HG03175 (cell line): ENCODE data around the gene GABRR1.
"Not testable (repeated sequence)": the region's sequence is repeated elsewhere in the genome, so short reads cannot be mapped to it uniquely, and the experiment has no call there.

Experiments
- ATAC-seq: cut with Tn5 transposase; IDR thresholded peaks from one replicate; pipeline ENCODE4 v1.9.1; 2021; ENCODE audit warnings: mild to moderate bottlenecking, moderate library complexity; ENCODE audit not compliant: unreplicated experiment

Gene GABRR1

DNA sequence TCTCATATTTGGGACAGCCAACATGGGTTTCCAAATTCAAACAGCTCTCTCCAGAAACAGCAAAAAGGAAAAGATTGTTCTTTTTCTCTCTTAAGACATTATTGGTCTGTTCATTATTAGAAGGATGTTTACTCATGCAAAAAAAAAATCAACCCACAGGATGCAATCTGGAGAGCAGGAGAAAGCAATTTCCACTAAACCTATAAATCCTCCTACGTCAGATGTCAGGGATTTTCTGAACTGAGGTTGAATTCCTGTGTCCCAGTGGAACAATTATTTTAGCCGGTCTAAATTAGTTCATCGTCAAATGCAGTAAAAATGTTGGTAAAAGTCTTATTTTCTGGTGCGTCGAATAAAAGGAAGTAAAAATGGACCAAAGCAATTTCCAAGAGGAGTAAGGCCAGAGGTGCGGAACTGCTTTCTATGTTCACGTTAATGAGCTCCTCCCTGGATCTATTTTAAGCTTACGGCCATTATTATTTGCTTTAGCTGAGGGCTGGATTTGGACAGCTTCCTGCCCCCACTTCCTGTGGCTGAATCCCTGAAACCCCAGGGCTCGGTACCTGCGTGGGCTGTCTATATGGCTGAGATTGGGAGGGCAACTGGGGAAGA, at the start of gene GABRR1:
GABRR1 (minus strand) TSS at position 60 of the 612 bp plus-strand sequence; CDS start at position 24, 36 bp downstream.
- ATAC-seq = no peak

DNA sequence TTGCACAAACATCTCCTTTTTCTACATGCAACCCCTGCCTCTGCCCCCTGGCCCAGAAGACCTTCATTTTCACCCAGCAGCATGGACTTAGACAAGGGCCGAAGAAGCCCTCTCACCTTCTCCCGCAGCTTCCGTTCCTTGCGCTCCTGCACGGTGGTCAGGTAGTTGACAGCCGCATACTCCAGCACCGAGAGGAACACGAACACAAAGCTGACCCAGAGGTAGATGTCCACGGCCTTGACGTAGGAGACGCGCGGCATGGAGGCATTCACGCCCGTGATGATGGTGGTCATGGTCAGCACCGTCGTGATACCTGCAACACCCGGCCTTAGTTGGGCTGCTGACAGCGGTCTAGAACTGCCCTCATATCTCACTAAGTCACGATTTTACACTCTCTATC, 47.1 kb upstream of the GABRR1 start:
- ATAC-seq = no peak

DNA sequence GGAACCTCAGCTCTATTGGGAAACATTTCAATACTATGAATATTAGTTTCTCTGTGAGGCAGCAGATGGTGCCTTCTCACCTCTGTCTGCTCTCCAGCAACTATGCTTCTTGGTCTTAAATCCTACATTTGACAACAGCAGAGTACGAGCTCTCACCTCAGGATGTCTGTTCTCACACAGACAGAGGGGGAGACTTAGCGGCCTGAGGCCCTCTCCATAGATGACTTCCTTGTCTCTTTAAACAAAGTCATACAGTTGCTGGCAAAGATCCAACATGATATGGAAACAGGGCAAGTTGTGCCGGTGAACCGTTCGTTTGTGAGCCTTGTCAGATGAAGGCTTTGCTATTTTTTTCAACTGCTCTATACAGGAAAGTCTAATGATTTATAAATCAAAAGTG, 43.7 kb upstream of the GABRR1 start:
- no peak for ATAC-seq

DNA sequence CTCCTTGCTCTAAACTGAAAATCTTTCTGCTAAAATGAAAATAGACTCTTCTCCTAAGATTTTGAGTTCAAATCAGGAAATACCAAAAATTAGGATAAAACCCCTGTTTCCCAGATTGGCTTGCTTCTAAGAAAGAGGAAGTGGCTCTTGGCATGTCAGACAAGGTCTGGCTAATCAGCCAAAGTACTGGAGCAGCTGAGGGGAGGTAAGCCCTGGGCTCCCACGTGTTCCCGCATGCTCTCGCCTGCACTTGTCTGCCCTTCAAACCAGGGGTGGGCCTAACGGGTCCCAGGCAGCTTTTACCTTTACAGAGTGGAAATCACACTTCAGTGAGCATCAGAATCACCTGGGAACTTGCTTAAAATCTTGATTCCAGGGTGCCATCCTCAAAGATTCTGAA, 43.2 kb upstream of the GABRR1 start:
- ATAC-seq = no peak

DNA sequence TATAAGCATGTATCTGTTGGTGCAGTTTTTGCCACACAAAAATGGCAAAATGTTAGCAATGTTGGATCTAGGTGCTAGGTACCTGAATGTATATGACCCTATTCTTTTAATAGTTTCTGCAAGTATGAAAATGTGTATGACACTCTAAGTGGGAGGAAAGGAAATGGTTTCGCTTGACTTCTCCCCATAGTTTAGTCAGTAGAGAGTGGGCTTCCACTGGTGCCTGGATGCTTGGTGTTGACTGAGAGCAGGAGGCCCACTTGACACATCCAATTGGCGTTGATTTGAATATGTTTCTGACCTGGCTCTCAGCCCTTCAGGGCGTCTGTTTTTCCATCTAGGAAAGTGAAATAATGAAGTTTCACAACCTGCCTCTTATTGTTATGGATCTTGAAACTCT, 41.8 kb upstream of the GABRR1 start:
- no peak for ATAC-seq

DNA sequence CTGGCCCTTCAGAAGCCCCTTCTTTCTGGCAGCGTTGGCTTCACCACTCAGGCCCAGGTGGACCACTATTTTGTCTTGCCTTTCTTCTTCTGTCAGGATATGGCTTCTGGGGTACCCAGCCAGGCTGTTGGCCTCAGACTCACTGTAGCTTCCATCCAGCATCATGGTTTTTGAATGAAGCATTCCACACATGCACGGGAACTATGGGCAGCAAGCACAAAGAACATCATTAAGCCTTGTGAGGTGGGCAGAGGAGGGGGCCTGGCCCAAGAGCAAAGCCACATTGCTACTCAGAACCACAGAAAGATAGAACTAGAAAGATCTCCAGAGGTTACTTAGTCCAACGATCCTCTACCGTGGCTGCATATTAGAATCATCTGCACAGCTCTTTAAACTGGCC, 40.6 kb upstream of the GABRR1 start:
- ATAC-seq = no peak

DNA sequence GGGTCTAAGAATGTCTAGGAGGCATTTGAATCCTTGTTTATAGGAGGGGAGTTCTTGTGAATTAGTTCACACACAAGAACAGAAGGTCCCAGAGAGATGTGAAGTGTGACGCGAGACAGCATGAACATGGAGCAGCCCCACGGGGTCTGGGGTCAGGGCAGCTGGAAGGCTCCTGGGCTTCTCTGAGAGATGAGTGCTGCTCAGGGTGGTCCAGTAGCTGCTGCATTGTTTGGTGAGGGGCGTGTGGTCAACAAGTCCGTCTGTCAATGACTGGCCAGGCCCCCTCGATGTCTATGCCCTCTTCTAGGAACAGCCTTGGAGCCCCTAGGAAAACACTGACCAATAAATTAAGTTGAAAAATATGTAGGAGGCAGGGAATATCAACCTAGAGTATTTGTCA, 40.2 kb upstream of the GABRR1 start:
- no peak for ATAC-seq

DNA sequence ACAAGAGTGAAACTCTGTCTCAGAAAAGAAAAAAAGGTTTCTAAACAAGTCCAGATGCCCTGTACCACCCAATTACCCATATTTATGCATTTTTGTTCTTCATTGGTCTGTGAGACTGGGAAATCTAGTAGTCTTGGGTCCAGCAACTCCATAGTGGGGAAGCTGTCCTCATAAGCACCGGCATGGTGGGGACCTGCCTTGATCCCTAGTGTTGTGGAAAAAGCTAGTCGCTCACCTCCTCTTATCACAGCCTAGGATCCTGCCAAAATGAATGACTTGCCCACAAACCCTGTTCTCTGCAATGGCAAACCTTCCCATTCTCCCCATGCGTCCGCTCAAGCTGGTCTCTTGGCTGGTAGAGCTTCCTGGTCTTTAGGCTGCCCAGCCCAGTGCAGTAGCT, 38.3 kb upstream of the GABRR1 start:
- ATAC-seq = no peak

DNA sequence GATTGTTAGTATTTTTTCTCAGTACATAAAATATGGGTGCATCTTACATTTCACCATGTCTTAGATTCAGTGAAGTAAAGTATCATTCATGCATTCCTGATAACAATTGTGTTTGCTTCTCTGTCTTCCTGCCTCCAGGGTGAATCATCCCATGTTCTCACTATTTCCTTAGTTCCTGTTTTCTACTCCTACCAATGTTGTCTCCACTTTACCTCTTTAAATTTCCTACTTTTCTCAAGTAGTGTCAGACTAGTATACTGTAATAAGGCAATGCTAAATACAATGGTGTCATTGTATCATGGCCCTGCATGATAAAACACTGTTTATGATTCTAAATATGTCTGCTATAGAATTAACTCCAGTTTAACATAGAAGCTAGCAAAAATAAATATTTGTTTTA, 37.4 kb upstream of the GABRR1 start:
- no peak for ATAC-seq

DNA sequence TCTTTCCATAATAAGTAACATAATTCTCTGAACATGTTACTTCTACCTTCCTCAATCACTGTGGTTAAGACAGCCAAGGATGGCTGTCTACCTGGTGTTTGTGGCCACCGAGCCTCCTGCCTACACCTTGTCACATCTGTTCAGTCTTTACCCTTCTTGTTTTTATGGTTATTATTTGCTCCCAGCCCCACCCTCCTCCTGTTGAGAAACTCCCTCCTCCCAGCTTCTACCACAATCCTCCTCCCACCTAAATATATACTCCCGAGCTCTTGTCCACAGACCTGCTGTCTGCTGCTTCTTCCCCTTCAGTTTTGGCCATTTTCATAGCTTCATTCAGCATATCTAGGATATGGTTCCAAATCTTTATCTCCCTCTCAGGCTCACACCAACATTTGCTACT, 35.7 kb upstream of the GABRR1 start:
- no peak for ATAC-seq

DNA sequence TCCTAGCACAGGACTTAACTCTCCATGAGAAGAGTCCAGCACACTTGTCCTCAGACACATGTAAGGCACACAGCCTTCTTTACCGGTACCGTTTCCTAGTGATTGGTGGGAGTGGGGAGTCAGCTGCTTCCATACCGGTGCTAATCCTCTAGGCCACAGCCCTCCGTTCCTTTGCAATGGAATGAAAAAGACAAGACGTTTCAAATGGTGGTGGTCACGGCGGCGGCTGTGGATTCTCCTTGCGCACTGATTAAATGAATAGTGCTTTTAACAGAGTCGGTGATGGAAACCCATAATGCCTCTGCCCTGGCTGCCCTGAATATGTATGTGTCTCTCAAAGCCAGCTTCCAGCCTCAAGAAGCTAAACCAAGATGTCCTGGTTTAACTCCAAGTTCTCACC, 34.8 kb upstream of the GABRR1 start:
- ATAC-seq = no peak

DNA sequence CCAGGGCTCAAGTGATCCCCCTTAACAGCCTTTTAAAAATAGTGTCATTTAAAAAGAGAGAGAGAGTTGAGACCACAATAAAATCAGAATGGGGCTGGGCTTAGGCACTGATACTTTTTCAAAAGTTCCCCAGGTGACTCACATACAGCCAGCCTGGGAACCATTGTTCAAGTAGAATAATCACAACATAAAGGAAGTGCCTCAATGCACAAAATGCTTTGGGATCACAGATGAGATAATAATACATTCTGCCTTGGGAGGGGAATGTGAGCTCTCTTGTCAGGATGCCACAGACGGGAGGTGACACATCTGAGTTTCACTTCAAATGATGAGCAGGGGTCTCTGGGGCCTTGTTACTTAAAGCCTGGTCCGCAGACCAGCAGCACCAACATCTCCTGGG, 34.0 kb upstream of the GABRR1 start:
- ATAC-seq = no peak

DNA sequence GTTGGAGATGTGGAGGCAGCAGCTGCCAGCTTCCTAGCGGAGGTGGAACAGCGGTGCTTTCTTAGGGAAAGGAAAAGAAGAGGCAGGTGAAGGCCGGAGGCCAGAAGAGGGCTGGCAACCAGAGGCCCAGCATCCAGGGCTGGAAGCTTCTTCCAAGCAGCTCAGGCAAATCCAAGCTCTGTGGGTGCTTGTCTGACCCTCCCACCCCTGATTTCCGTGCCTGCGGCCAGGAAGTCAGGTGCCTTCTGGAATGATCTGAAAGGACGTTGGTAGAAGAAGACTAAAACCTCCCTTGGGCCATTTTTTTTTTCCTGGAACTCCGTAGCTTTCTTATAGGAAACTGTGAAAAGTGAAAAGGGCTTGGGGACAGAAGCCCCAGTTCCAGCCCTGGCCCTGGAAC, 33.1 kb upstream of the GABRR1 start:
- ATAC-seq = no peak

DNA sequence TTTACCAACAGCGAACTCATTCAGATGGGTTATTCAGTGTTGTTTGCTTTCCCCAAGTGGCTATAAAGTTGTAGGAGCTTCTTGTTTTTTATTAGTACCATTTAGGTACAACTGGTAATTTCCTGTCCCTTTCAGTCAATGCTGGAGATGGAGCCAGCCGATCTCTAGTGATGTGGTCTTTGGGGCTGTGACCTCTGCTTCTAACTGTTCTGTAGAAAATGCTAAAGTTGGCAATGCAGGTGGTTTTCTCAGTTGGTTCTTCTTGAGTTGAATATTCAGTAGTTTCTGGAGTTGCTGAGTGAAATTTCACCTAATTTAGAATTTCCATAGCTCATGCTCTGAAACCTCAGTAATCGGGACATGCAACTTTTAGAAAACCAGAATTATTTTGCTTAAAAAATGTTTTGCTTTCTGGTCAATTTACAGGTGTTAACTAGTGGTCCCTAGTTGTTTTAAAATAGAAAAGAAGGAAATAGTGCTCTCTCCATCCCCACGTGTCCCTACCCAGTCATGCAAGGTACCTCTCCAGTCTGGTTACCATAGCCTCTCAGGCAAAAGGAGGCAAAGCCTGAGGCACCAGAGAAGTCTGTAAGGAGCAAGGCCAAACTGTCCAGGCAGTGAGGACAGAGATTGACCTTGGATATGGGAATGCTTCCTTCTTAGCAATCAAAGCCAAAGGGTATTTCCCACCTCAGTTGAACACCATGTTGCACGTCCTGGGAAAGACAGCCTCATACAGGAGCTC, 27.3 kb upstream of the GABRR1 start:
- ATAC-seq = no peak

DNA sequence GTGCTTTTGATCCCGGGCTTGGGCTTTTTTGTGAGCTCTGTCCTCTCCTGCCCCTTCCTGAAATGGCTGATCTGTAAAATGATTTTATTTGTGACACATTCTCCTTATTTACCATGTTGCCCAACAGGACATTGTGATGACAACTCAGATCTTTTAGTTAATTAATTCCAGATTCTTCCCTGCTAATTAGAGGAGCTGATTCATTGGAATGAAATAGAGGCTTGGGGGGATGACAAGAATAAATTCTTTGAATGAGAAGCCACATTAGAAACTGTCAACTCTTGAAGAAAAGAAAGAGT, 26.1 kb upstream of the GABRR1 start:
- no peak for ATAC-seq

DNA sequence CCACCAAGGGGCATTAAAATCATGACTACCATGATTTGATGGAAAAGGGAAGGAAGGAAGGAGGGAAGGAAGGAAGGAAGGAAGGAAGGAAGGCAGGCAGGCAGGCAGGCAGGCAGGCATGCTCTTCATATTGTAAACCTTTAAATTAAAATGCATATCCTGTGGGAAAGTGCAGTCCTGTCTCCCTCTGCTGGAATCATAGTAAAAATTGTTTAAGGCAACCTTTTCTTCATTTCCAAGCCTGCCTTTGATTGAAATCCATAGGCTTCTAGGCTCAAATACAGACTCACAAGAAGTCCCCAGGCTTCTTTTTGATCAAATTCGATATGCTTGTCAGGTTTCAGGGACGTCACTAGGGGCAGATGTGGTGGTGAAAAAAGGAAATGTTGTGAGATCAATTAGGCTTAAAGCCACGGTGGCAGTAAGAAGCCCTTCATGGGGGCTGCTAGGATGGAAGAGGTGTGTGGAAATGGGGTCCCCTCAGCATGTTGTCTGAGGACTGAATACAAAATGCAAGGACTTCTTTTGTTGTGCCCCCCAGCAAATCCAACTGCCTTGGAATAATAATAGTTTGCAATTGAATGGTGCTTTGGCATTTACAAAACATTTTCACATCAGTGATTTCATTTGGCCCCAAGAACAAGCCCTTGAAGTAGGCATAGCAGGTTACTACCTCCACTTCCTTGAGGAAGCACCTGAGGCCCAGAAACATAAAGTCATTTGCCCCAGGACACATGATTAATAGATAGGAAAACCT, 25.6 kb upstream of the GABRR1 start:
- no peak for ATAC-seq

DNA sequence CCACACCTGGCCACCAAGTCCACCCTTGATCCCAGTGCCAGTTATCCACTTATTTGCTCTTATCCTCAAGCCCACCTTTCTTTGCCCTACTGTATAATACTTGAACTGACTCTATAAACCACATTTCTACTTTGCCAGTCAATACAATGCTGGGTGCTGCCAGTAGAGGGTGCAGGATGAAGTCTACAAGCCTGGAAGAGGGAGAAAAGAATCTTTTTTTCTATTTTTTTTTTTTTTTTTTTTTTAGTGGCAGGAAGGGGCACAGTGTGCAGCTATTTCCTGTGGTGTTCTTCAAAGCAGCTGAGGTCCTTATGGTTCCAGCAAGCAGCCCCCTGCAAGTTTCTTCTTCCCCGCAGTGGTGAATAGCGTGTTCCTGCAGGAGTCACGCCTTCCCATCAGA, 22.2 kb upstream of the GABRR1 start:
- ATAC-seq = no peak

DNA sequence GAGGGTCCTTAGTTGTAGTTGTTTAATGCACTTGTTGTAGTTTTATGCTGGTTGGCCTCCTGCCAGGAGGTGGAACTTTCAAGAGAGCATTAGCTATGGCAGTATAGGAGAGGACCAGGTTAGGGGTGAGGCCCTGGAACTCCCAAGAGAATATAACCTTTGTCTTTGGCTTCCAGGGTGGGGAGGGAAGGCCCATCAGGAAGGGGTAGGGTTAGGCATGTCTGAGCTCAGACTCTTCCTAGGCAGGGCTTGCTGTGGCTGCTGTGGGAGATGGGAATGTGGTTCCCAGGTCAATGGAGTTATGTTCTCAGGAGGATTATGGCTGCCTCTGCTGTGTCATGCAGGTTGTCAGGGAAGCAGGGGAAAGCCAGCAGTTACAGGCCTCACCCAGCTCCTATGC, 20.0 kb upstream of the GABRR1 start:
- no peak for ATAC-seq

DNA sequence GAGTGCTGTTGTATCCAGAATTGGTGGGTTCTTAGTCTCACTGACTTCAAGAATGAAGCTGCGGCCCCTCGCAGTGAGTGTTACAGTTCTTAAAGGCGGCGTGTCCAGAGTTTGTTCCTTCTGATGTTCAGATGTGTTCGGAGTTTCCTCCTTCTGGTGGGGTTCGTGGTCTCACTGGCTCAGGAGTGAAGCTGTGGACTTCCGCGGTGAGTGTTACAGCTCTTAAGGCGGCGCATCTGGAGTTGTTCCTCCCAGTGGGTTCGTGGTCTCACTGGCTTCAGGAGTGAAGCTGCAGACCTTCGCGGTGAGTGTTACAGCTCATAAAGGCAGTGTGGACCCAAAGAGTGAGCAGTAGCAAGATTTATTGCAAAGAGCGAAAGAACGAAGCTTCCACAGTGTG, 16.4 kb upstream of the GABRR1 start:
- ATAC-seq = not testable (repeated sequence)

DNA sequence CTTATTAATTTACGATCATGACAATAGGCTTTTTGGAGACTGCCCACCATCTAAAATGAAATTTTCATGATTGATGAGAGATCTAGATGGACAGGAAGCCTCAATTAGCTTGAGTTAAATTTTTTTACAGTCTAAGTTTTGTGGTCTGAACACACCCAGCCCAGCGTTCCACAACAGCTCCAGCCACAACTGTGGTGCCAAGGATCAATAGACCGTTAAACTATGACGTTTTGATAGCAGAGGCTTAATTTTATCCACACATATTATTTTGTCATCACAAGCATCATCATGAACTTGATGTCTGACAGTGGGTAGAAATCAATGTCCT, 5.5 kb upstream of the GABRR1 start:
- ATAC-seq = no peak

DNA sequence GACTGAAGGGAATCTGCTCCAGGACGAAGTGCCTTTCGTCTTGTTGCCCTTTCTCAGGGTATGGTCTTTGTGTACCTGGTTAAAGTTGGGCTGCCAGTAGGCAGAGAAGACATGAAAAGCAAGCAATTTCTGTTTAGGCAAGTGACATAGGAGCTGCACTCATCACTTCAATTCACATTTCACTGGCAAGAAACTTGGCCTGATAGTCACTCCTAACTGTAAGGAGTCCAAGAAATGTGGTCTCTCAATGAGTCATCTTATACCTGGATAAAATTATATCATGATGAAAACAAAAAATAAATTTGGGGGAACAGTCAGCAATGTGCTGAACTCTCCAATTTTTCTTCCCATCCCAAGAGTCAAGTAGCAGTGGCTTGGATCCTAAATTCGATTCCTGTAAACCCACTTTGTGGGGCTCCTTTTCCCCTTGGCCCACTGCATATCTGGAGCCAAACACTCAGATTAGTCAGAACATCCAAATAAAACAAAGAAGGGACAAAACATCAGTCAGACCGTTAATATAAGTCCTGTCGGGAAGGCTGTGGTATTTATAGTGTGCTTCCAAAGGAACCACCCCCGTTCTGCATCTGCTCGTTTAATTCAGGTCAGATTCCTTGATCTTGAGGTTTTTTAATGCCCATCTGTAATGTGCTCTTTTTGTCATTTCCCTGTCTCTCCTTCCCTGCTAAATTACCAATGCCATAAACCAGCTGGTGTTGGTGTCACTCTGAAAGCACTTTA, 5.0 kb upstream of the GABRR1 start:
- no peak for ATAC-seq

DNA sequence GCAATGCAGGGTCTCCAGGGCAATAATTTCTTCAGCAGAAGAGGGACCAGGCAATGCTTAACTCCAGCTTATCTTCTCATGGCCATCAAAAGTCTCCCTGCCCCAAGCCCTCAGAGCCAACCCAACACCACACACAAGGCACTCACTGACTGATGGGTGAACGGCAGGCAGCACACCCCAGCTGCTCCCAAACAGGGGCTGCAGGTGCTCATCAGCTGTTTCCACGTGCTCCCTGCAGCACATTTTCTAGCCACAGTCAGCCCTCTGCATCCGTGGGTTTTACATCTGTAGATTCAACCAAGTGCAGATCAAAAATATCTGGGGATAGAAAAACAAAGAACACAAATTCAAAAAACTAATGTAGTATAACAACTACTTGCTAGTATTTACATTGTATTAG, 4.0 kb upstream of the GABRR1 start:
- ATAC-seq = no peak
